A549 (cell line): Measurements from ENCODE around the gene KCNN1.

ENCODE experiments used
- RARB ChIP-seq: fragments of 250-450 bp; sonication (Bioruptor Pico); IDR thresholded peaks from 2 replicates; pipeline ENCODE4 v1.8.0; 2021; ENCODE audit warnings: mild to moderate bottlenecking, moderate library complexity
- TF ChIP-seq, protein P1 (sequence below): fragments of >200 bp; sonication (Bioruptor Twin); formaldehyde crosslinking; IDR thresholded peaks from 3 replicates; pipeline ENCODE4 v1.5.1; 2016

DNA sequence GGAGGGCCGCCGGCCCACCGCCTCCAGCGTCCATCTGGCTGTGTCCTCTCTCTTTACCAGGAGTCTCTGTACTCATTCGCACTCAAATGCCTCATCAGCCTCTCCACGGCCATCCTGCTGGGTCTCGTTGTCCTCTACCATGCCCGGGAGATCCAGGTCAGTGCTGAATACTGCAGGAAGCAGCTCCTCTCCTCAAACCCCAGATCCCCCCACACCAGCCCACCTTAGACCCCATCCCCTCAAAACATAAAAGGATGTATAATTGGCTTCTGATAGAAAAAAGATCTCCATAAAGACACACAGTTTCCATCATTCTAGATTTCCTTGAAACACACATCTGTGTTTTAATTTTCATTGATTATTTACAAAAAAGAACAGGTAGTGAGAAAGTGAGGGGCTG is 8.1 kb downstream of the KCNN1 start:
- TF ChIP-seq RARB: no peak
- TF ChIP-seq, protein P1, sequence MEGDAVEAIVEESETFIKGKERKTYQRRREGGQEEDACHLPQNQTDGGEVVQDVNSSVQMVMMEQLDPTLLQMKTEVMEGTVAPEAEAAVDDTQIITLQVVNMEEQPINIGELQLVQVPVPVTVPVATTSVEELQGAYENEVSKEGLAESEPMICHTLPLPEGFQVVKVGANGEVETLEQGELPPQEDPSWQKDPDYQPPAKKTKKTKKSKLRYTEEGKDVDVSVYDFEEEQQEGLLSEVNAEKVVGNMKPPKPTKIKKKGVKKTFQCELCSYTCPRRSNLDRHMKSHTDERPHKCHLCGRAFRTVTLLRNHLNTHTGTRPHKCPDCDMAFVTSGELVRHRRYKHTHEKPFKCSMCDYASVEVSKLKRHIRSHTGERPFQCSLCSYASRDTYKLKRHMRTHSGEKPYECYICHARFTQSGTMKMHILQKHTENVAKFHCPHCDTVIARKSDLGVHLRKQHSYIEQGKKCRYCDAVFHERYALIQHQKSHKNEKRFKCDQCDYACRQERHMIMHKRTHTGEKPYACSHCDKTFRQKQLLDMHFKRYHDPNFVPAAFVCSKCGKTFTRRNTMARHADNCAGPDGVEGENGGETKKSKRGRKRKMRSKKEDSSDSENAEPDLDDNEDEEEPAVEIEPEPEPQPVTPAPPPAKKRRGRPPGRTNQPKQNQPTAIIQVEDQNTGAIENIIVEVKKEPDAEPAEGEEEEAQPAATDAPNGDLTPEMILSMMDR: no peak
